HG03342 (cell line): Measurements from ENCODE around the gene NNMT.
"Not testable (repeated sequence)": the region's sequence is repeated elsewhere in the genome, so short reads cannot be mapped to it uniquely, and the experiment has no call there.

ENCODE experiments used
- ATAC-seq: cut with Tn5 transposase; IDR thresholded peaks from one replicate; pipeline ENCODE4 v1.9.1; 2021; ENCODE audit warnings: mild to moderate bottlenecking, moderate library complexity; ENCODE audit not compliant: unreplicated experiment

NNMT gene

GRCh38 chr11:114304969-114305368 lies 8.8 kb downstream of the NNMT start:
- ATAC-seq: no peak

- no peak for ATAC-seq
Measured at GRCh38 chr11:114307524-114308203, 11.5 kb downstream of the NNMT start.

GRCh38 chr11:114308689-114309089 lies 12.5 kb downstream of the NNMT start:
- no peak for ATAC-seq

GRCh38 chr11:114309517-114309916 lies 13.3 kb downstream of the NNMT start:
- ATAC-seq: no peak

- no peak for ATAC-seq
Measured at GRCh38 chr11:114310095-114310494, 13.9 kb downstream of the NNMT start.

- ATAC-seq: no peak
Measured at GRCh38 chr11:114311946-114312345, 15.7 kb downstream of the NNMT start.

GRCh38 chr11:114314096-114314495 lies 17.9 kb downstream of the NNMT start:
- no peak for ATAC-seq

- no peak for ATAC-seq
Measured at GRCh38 chr11:114315749-114316368, 19.7 kb downstream of the NNMT start.

GRCh38 chr11:114316980-114317786 lies 21.0 kb downstream of the NNMT start:
- ATAC-seq: no peak

- ATAC-seq: no peak
Measured at GRCh38 chr11:114317787-114318137, 21.6 kb downstream of the NNMT start.

- no peak for ATAC-seq
Measured at GRCh38 chr11:114318361-114318760, 22.2 kb downstream of the NNMT start.

GRCh38 chr11:114319716-114320328 lies 23.6 kb downstream of the NNMT start:
- ATAC-seq: no peak

GRCh38 chr11:114321621-114322257 lies 25.5 kb downstream of the NNMT start:
- no peak for ATAC-seq

- no peak for ATAC-seq
Measured at GRCh38 chr11:114322934-114323333, 26.7 kb downstream of the NNMT start.

- ATAC-seq: no peak
Measured at GRCh38 chr11:114326151-114326550, 30.0 kb downstream of the NNMT start.

- no peak for ATAC-seq
Measured at GRCh38 chr11:114326776-114327175, 30.6 kb downstream of the NNMT start.

GRCh38 chr11:114330373-114330772 lies 34.2 kb downstream of the NNMT start:
- no peak for ATAC-seq

GRCh38 chr11:114340311-114341131 lies 44.3 kb downstream of the NNMT start:
- ATAC-seq: peak; percentile 65

GRCh38 chr11:114341667-114342066 lies 45.5 kb downstream of the NNMT start:
- not testable (repeated sequence) for ATAC-seq

- ATAC-seq: no peak
Measured at GRCh38 chr11:114342476-114342875, 46.3 kb downstream of the NNMT start.
